Measurements from ENCODE around the gene DIPK1A.

DIPK1A gene

GRCh38 chr1:92805216-92805615 lies 156.0 kb downstream of the DIPK1A start:
- no peak for DNase-seq (ENCODE audit: low spot score)
- no peak for TF ChIP-seq CTCF (IDR thresholded peaks at IDR 0.05; ENCODE audit: extremely low read depth, missing control alignments)

DNA sequence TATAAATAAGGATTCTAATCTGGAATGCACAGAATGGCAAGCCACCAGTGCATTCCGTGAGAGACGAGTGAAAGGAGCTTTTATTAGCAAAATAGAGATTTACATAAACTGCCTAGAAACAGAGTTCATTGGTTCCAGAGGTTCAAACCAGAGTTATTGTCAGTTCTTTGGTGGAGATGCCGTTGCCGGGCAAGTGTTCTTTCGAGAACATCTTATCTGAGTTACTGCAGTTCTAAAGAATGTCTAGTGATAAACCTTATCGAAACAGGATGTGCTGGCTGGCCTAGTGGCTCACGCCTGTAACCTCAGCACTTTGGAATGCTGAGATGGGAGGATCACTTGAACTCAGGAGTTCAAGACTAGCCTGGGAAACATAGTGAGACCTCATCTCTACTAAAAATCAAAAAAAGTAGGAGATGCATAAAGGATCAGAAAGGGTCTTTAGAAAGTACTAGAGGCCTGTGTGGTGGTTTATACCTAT lies 156.5 kb downstream of the DIPK1A start:
- TF ChIP-seq CTCF (IDR thresholded peaks at IDR 0.05; ENCODE audit: extremely low read depth, missing control alignments) = no peak
- DNase-seq (ENCODE audit: low spot score) = peak; percentile 45

GRCh38 chr1:92803140-92803887 lies 157.9 kb downstream of the DIPK1A start:
- TF ChIP-seq CTCF (IDR thresholded peaks at IDR 0.05; ENCODE audit: extremely low read depth, missing control alignments) = no peak
- DNase-seq (ENCODE audit: low spot score) = no peak

DNA sequence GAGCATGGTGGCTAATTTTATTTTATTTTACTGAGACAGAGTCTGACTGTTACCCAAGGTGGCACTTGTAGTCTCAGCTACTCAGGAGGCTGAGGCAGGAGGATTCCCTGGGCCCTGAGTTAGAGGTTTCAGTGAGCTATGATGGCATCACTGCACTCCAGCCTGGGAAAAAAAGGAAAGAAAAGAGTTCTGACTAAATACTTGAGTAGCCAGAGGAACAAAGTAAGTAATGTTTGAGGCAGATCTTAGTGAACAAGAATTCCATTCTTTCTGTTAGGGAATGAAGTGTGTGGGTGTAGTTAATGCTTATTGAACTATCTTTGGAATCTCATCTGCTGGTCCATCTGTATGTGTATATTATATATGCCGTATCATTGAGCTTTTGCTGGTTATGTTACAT lies 163.3 kb downstream of the DIPK1A start:
- no peak for DNase-seq (ENCODE audit: low spot score)
- TF ChIP-seq CTCF (IDR thresholded peaks at IDR 0.05; ENCODE audit: extremely low read depth, missing control alignments) = no peak

- TF ChIP-seq CTCF (IDR thresholded peaks at IDR 0.05; ENCODE audit: extremely low read depth, missing control alignments) = no peak
- no peak for DNase-seq (ENCODE audit: low spot score)
These were observed 164.0 kb downstream of the DIPK1A start for GRCh38 chr1:92797297-92797696.

GRCh38 chr1:92795166-92795565 lies 166.1 kb downstream of the DIPK1A start:
- TF ChIP-seq CTCF (IDR thresholded peaks at IDR 0.05; ENCODE audit: extremely low read depth, missing control alignments) = no peak
- no peak for DNase-seq (ENCODE audit: low spot score)

GRCh38 chr1:92792340-92792782 lies 168.9 kb downstream of the DIPK1A start:
- no peak for DNase-seq (ENCODE audit: low spot score)
- TF ChIP-seq CTCF (IDR thresholded peaks at IDR 0.05; ENCODE audit: extremely low read depth, missing control alignments) = no peak

All from GM20000 (cell line).